Endothelial cell of coronary artery (primary cell): Measurements from ENCODE around the gene SPATA31D1. TPM values are rescaled to one million over a fixed set of nuclear protein-coding genes. Genes with fewer than 3 reads are reported as not detected.

Experiments
- total RNA-seq: library from RNA; depleted of rRNA; stranded (reverse); fragments of >200 nt; gene quantifications from 2 replicates; pipeline ENCODE4 v1.2.3, GENCODE V29; 2014

The SPATA31D1 gene
- not detected in 2 replicates for total RNA-seq

DNA sequence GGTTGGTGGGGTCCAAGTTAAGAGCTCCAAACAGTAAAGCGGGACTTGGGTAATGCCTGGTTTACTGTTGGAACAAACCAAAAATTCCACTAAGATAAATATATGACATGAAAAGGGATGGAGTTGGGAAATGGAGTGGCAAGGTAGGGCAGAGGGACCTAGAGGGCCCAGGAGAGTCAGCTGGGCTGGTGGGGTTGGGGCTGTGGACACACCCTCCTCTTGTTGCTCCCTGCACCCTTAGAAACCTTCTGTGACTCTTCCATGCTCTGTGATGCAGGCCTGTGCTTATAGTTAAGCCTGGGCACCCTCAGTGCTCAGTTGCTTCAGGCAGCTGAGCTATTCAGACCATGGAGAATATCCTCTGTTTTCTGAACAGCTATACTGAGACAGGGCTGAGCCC, at the start of gene SPATA31D1:
Gene SPATA31D1, plus strand, starts transcription at position 301 of the 400 bp plus-strand sequence. Its CDS starts 47 bp downstream, at position 348.

DNA sequence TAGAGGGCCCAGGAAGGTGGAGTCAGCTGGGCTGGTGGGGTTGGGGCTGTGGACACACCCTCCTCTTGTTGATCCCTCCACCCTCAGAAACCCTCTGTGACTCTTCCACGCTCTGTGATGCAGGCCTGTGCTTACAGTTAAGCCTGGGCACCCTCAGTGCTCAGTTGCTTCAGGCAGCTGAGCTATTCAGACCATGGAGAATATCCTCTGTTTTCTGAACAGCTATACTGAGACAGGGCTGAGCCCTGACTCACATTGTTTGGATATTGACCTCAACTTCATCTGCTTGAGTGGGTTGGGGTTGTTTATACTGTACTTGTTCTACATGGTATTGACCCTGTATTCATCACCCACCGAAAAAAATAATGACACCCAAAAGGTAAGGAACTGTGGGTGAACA, 45.2 kb upstream of the SPATA31D1 start, which contains the start of gene SPATA31D3:
Gene SPATA31D3, plus strand, starts transcription at position 108 of the 400 bp plus-strand sequence. Its CDS starts 86 bp downstream, at position 194.

Other genes starting within 250 kb of the SPATA31D1 start
- gene SPATA31D4, start 60.3 kb upstream of the SPATA31D1 start, total RNA-seq = not detected in 2 replicates
- gene SPATA31D3, start 45.3 kb upstream of the SPATA31D1 start, total RNA-seq = not detected in 2 replicates